DOHH2 (cell line): ENCODE measurements around the gene ARHGEF25.
"Not testable (repeated sequence)": the region's sequence is repeated elsewhere in the genome, so short reads cannot be mapped to it uniquely, and the experiment has no call there.

Experiments used
- H3F3A ChIP-seq: fragments of 200-600 bp; sonication (generic), shearing (Covaris generic); 2 replicates; pipeline ENCODE4 v1.6.0; 2016; ENCODE audit warnings: antibody characterized with exemption, mild to moderate bottlenecking; ENCODE audit not compliant: control insufficient read depth, insufficient read depth
- H3K27ac ChIP-seq: fragments of 200-600 bp; sonication (generic); 2 replicates; pipeline ENCODE4 v1.5.1; 2014; ENCODE audit warnings: low read depth, mild to moderate bottlenecking, low read length, moderate library complexity
- H3K27me3 ChIP-seq: fragments of 200-600 bp; sonication (generic); 2 replicates; pipeline ENCODE4 v1.6.1; 2014; ENCODE audit warnings: mild to moderate bottlenecking, low read length, mixed read lengths; ENCODE audit not compliant: control insufficient read depth
- H3K36me3 ChIP-seq: fragments of 200-600 bp; sonication (generic); 2 replicates; pipeline ENCODE4 v1.6.1; 2014; ENCODE audit warnings: mild to moderate bottlenecking, low read length, moderate library complexity, mixed read lengths; ENCODE audit not compliant: control insufficient read depth
- H3K4me1 ChIP-seq: fragments of 200-600 bp; sonication (generic); 2 replicates; pipeline ENCODE4 v1.6.1; 2014; ENCODE audit warnings: mild to moderate bottlenecking, low read length, mixed read lengths; ENCODE audit not compliant: control insufficient read depth
- H3K4me2 ChIP-seq: fragments of 200-600 bp; sonication (generic); 2 replicates; pipeline ENCODE4 v1.6.0; 2014; ENCODE audit warnings: mild to moderate bottlenecking, low read length, moderate library complexity
- H3K4me3 ChIP-seq: fragments of 200-600 bp; sonication (generic); 2 replicates; pipeline ENCODE4 v1.5.1; 2014; ENCODE audit warnings: mild to moderate bottlenecking, low read length, mixed read lengths
- H3K79me2 ChIP-seq: fragments of 200-600 bp; sonication (generic); 2 replicates; pipeline ENCODE4 v1.6.1; 2014; ENCODE audit warnings: mild to moderate bottlenecking, low read length, mixed read lengths; ENCODE audit not compliant: control insufficient read depth
- H3K9me2 ChIP-seq: fragments of 200-600 bp; sonication (generic); replicated peaks from 2 replicates; pipeline ENCODE4 v1.6.1; 2014; ENCODE audit warnings: mild to moderate bottlenecking, low read length, mixed read lengths; ENCODE audit not compliant: control insufficient read depth
- H3K9me3 ChIP-seq: fragments of 200-600 bp; sonication (generic); 2 replicates; pipeline ENCODE4 v1.6.1; 2014; ENCODE audit warnings: antibody characterized with exemption, low read length, mixed read lengths; ENCODE audit not compliant: control insufficient read depth, insufficient read depth
- H4K20me1 ChIP-seq: fragments of 200-600 bp; sonication (generic); 2 replicates; pipeline ENCODE4 v1.6.0; 2014; ENCODE audit warnings: low read depth, mild to moderate bottlenecking, antibody characterized with exemption, low read length, moderate library complexity; ENCODE audit not compliant: control insufficient read depth, insufficient read depth
- EZH2phosphoT487 ChIP-seq: fragments of 200-600 bp; sonication (generic); IDR thresholded peaks from 2 replicates; pipeline ENCODE4 v1.6.1; 2017; ENCODE audit warnings: borderline replicate concordance, mild to moderate bottlenecking, antibody characterized with exemption, low read length, moderate library complexity, mixed read lengths
- TF ChIP-seq, protein P1 (sequence below): fragments of 200-600 bp; sonication (generic); IDR thresholded peaks from one replicate; pipeline ENCODE4 v1.5.1; 2014; ENCODE audit warnings: antibody characterized with exemption, mild to moderate bottlenecking, low read depth, low read length; ENCODE audit not compliant: poor library complexity, severe bottlenecking

ARHGEF25 gene

DNA sequence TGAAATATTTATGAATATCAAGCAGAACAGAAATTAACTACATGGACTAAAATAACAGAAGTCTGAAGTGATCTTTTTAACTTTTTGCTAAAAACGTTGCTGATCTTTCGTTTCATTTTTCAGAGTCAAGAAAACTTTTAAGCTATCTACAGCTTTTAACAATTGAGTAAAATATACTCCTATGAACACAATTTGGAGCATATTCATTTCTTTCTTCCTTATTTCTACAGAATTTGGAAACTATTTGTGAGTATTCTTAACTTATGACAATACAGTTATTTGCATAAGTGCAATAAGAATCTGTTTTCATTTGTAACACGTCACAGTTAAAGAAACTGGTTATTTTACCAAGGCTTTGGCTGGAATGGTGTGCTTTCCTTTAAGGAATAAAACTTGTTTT, 42.8 kb downstream of the ARHGEF25 start:
- Histone ChIP-seq H3F3A (no peaks in the 10 kb centered on the region), H3K9me2 (no peaks in the 10 kb centered on the region), H3K4me2 (no peak overlapping the region), H3K4me3 (no peak overlapping the region), H3K27me3 (no peaks in the 10 kb centered on the region), H3K79me2 (no peaks in the 10 kb centered on the region), H3K36me3 (no peaks in the 10 kb centered on the region), H3K27ac (no peak overlapping the region), H3K4me1 (no peaks in the 10 kb centered on the region), H3K9me3 (no peaks in the 10 kb centered on the region; the same call in 1 of the 2 replicates), H4K20me1 (no peaks in the 10 kb centered on the region)
- TF ChIP-seq EZH2phosphoT487: no peak
- TF ChIP-seq, protein P1, sequence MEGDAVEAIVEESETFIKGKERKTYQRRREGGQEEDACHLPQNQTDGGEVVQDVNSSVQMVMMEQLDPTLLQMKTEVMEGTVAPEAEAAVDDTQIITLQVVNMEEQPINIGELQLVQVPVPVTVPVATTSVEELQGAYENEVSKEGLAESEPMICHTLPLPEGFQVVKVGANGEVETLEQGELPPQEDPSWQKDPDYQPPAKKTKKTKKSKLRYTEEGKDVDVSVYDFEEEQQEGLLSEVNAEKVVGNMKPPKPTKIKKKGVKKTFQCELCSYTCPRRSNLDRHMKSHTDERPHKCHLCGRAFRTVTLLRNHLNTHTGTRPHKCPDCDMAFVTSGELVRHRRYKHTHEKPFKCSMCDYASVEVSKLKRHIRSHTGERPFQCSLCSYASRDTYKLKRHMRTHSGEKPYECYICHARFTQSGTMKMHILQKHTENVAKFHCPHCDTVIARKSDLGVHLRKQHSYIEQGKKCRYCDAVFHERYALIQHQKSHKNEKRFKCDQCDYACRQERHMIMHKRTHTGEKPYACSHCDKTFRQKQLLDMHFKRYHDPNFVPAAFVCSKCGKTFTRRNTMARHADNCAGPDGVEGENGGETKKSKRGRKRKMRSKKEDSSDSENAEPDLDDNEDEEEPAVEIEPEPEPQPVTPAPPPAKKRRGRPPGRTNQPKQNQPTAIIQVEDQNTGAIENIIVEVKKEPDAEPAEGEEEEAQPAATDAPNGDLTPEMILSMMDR: no peak

DNA sequence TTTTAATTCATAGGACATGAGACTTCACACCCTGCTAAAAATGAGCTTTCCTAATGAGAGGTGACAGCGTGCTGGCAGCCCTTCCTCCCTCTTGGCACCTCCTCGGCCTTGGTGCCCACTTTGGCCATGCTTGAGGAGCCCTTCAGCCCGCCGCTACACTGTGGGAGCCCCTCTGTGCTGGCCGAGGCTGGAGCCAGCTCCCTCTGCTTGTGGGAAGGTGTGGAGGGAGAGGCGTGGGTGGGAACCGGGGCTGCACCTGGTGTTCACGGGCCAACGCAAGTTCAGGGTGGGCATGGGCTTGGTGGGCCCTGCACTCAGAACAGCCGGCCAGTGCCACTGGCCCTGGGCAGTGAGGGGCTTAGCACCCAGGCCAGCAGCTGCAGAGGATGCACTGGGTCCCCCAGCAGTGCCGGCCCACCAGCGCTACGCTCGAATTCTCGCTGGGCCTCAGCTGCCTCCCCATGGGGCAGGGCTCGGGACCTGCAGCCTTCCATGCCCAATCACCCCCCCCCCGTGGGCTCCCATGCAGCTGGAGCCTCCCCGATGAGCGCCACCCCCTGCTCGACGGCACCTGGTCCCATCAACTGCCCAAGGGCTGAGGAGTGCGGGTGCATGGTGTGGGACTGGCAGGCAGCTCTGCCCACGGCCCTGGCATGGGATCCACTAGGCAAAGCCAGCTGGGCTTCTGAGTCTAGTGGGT, 44.5 kb downstream of the ARHGEF25 start:
- TF ChIP-seq, protein P1: no peak
- TF ChIP-seq EZH2phosphoT487: no peak
- Histone ChIP-seq H3K79me2 (no peaks in the 10 kb centered on the region), H3K4me3 (no peak overlapping the region), H3K27me3 (no peaks in the 10 kb centered on the region), H3K9me2 (no peaks in the 10 kb centered on the region), H3K36me3 (no peaks in the 10 kb centered on the region), H3K27ac (no peak overlapping the region), H3K4me2 (no peak overlapping the region), H3K4me1 (no peaks in the 10 kb centered on the region), H4K20me1 (no peaks in the 10 kb centered on the region), H3K9me3 (peaks cover 5% of the 10 kb centered on the region; the same call in 1 of the 2 replicates), H3F3A (no peaks in the 10 kb centered on the region)

DNA sequence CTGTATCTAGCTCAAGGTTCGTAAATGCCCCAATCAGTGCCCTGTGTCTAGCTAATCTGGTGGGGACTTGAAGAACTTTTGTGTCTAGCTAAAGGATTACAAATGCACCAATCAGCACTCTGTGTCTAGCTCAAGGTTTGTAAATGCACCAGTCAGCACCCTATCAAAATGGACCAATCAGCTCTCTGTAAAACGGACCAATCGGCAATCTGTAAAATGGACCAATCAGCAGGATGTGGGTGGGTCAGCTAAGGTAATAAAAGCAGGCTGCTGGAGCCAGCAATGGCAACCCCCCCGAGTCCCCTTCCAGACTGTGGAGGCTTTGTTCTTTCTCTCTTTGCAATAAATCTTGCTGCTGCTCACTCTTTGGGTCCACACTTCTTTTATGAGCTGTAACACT, 45.2 kb downstream of the ARHGEF25 start:
- not testable (repeated sequence) for H3K27ac ChIP-seq, H3K9me3 ChIP-seq, H4K20me1 ChIP-seq, H3F3A ChIP-seq, H3K79me2 ChIP-seq, H3K9me2 ChIP-seq, H3K36me3 ChIP-seq, H3K27me3 ChIP-seq, H3K4me1 ChIP-seq, H3K4me3 ChIP-seq, H3K4me2 ChIP-seq

DNA sequence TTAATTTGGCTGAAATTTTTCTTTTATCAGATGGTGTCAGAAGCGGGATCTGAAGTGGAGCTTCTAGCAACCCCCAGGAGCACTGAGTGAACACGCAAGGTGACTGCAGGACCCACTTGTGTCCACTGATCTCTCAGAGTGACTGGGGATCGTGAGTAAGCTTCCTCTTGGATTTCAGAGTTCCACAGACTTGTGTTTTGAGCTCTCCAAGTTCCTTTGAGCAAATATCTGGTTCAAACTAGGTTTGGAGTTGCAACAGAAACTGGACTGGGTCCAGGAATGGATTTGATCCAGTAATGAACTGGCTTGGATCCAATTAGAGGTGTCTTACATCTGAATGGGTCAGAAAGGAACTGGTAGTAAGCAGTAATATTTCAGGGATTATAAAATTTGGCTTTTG, 46.5 kb downstream of the ARHGEF25 start:
- TF ChIP-seq, protein P1: no peak
- no peak for TF ChIP-seq EZH2phosphoT487
- Histone ChIP-seq H3K4me2 (no peak overlapping the region), H3K79me2 (no peaks in the 10 kb centered on the region), H3K4me1 (no peaks in the 10 kb centered on the region), H3K4me3 (no peak overlapping the region), H4K20me1 (no peaks in the 10 kb centered on the region), H3K9me2 (no peaks in the 10 kb centered on the region), H3K27ac (no peak overlapping the region), H3K9me3 (peaks cover 11% of the 10 kb centered on the region; the same call in 1 of the 2 replicates), H3K27me3 (no peaks in the 10 kb centered on the region), H3F3A (no peaks in the 10 kb centered on the region), H3K36me3 (no peaks in the 10 kb centered on the region)
